GM23248 (cell line): Measurements from ENCODE around the gene ENOX1.

ENCODE experiments used
- EZH2 ChIP-seq: fragments of 200-600 bp; sonication (generic); IDR thresholded peaks from 2 replicates; pipeline ENCODE4 v1.6.1; 2018; ENCODE audit warnings: antibody characterized with exemption, mild to moderate bottlenecking; ENCODE audit not compliant: insufficient read depth, poor library complexity, severe bottlenecking
- EZH2phosphoT487 ChIP-seq: fragments of 200-600 bp; sonication (generic); IDR thresholded peaks from 2 replicates; pipeline ENCODE4 v1.6.1; 2018; ENCODE audit warnings: antibody characterized with exemption, moderate library complexity, mild to moderate bottlenecking, low read depth; ENCODE audit not compliant: insufficient read depth

- TF ChIP-seq EZH2 (no peak), EZH2phosphoT487 (no peak)
Measured at GRCh38 chr13:43295321-43295720, 491.5 kb downstream of the ENOX1 start.
